Breast epithelium (tissue), 4 donors: Measurements from ENCODE around the gene LYRM9. TPM values are rescaled to one million over a fixed set of nuclear protein-coding genes. Genes with fewer than 3 reads are reported as not detected.
"Not testable (repeated sequence)": the region's sequence is repeated elsewhere in the genome, so short reads cannot be mapped to it uniquely, and the experiment has no call there.

ENCODE experiments used
- DNase-seq, 2 donors: peaks; one replicate each; pipeline ENCODE4 v3.0.0-alpha.2; 2019; ENCODE audit warnings: low spot score in 2 of 2
- H3K27ac ChIP-seq, 2 donors: fragments of 200-600 bp; sonication (generic) in 1 of 2; one replicate each; pipeline ENCODE4 v1.5.1; 2016 to 2019; ENCODE audit warnings: mild to moderate bottlenecking in 1 of 2
- H3K27me3 ChIP-seq, 2 donors: fragments of 200-600 bp; sonication (generic) in 1 of 2; one replicate each; pipeline versions ENCODE4 v1.5.1 to v1.6.0; 2017 to 2019; ENCODE audit warnings: control low read depth in 1 of 2, mild to moderate bottlenecking in 1 of 2
- H3K36me3 ChIP-seq: fragments of 200-600 bp; one replicate; pipeline ENCODE4 v1.5.1; 2019
- H3K4me1 ChIP-seq, 2 donors: fragments of 200-600 bp; sonication (generic); one replicate each; pipeline ENCODE4 v1.5.1; 2016 to 2019; ENCODE audit warnings: control low read depth in 1 of 2
- H3K4me3 ChIP-seq, 3 donors: fragments of 200-600 bp; sonication (generic); 1 replicate in 2 of 3; 2 replicates in 1 of 3; pipeline ENCODE4 v1.5.1; 2016 to 2019; ENCODE audit warnings: mild to moderate bottlenecking in 3 of 3, moderate library complexity in 2 of 3
- H3K9me3 ChIP-seq, 2 donors: fragments of 200-600 bp; sonication (generic) in 1 of 2; one replicate each; pipeline ENCODE4 v1.5.1; 2016 to 2019; ENCODE audit warnings: control low read depth in 1 of 2
- CTCF ChIP-seq, 3 donors: fragments of 450-650 bp; IDR thresholded peaks; one replicate each; pipeline ENCODE4 v1.5.1; 2016 to 2017; ENCODE audit warnings: antibody characterized with exemption in 3 of 3, mild to moderate bottlenecking in 3 of 3, moderate library complexity in 3 of 3
- POLR2A ChIP-seq: fragments of 450-650 bp; IDR thresholded peaks from one replicate; pipeline ENCODE4 v1.6.1; 2016; ENCODE audit warnings: antibody characterized with exemption, mild to moderate bottlenecking, moderate library complexity
- POLR2AphosphoS5 ChIP-seq, 3 donors: sonication (generic); formaldehyde crosslinking; IDR thresholded peaks; one replicate each; pipeline ENCODE4 v1.6.1; 2017; ENCODE audit warnings: antibody characterized with exemption in 3 of 3
- intact Hi-C: fragments of 100-400 bp; cut with DNase I; formaldehyde crosslinking; loops from one replicate; pipeline ENCODE4 v1.15.1; 2023; ENCODE audit warnings: low total_unique reads
- total RNA-seq, 3 donors: library from RNA; depleted of rRNA; stranded (reverse); fragments of >200 nt; gene quantifications; one replicate each; pipeline ENCODE4 v1.1.0, GENCODE V29; 2016

LYRM9 gene
- total RNA-seq, 3 donors from 2014 or later = 23.3 to 31.3 (median 31.2) TPM

DNA sequence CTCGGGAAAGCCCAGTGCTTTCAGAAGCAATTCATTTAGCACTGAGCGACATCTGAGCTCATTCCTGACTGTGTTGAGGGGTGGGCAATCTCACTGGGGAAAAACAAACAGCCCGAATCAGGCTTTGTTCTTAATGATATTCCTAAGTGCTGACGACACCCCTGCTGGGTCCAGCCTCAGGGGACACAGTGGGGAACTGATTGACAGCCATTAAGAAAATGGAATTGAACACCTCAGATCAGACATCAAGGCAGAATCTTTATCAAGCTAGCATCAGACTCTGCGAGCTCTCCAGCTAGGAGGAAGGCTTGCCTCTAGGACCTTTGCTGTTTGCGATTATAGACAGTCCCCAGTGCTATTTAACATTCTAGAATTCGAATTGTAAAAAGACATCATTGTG, 22.5 kb upstream of the LYRM9 start:
- TF ChIP-seq POLR2A (no peak), CTCF (IDR thresholded peaks at IDR 0.05) (no peak), POLR2AphosphoS5 (IDR thresholded peaks at IDR 0.05) (no peak)
- Histone ChIP-seq H3K4me1 (no peaks in the 10 kb centered on the region), H3K4me3 (no peak overlapping the region), H3K36me3 (no peaks in the 10 kb centered on the region), H3K9me3 (no peaks in the 10 kb centered on the region), H3K27me3 (no peaks in the 10 kb centered on the region), H3K27ac (no peak overlapping the region)
- DNase-seq = no peak
- intact Hi-C loops = no loop called here

DNA sequence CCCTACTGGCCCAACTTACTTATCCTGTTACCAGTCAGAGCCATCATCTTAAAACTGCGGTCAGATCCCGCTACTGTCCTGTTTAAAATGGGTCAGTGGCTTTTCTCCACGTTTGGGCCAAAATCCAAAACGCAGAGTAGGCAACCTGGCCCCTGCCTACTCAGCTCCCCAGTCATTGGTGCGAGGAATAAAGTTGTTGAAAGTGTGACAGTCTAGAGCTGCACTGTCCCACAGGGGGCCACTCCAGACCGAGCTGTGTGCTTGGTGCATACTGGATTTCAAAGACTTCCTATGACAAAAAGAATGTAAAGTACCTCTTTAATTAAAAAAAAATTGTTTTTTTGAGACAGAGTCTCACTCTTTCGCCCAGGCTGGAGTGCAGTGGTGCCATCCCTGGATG, 21.2 kb upstream of the LYRM9 start:
- H3K9me3 ChIP-seq = no peaks in the 10 kb centered on the region
- no peak overlapping the region for H3K27ac ChIP-seq
- no peaks in the 10 kb centered on the region for H3K4me1 ChIP-seq
- DNase-seq = no peak
- H3K4me3 ChIP-seq = no peak overlapping the region
- H3K27me3 ChIP-seq = no peaks in the 10 kb centered on the region
- no peaks in the 10 kb centered on the region for H3K36me3 ChIP-seq
- no peak for TF ChIP-seq POLR2AphosphoS5 (IDR thresholded peaks at IDR 0.05)
- TF ChIP-seq POLR2A = no peak
- no peak for TF ChIP-seq CTCF (IDR thresholded peaks at IDR 0.05)
- intact Hi-C loops = no loop called here

- H3K9me3 ChIP-seq = no peaks in the 10 kb centered on the region
- H3K27ac ChIP-seq = no peak overlapping the region
- intact Hi-C loops = no loop called here
- DNase-seq = no peak
- H3K27me3 ChIP-seq = no peaks in the 10 kb centered on the region
- no peak overlapping the region for H3K4me3 ChIP-seq
- H3K4me1 ChIP-seq = no peaks in the 10 kb centered on the region
- no peaks in the 10 kb centered on the region for H3K36me3 ChIP-seq
- TF ChIP-seq POLR2A (no peak), CTCF (IDR thresholded peaks at IDR 0.05) (no peak), POLR2AphosphoS5 (IDR thresholded peaks at IDR 0.05) (no peak)
These were observed 19.8 kb upstream of the LYRM9 start for GRCh38 chr17:27912964-27913363.

- H3K36me3 ChIP-seq, H3K4me1 ChIP-seq, H3K4me3 ChIP-seq, H3K27ac ChIP-seq, DNase-seq, H3K27me3 ChIP-seq, intact Hi-C loops, H3K9me3 ChIP-seq: not testable (repeated sequence)
These were observed 19.1 kb upstream of the LYRM9 start for GRCh38 chr17:27912299-27912698.

- H3K27me3 ChIP-seq = no peaks in the 10 kb centered on the region
- H3K4me3 ChIP-seq = no peak overlapping the region
- H3K4me1 ChIP-seq = no peaks in the 10 kb centered on the region
- H3K36me3 ChIP-seq = no peaks in the 10 kb centered on the region
- TF ChIP-seq POLR2A (no peak), POLR2AphosphoS5 (IDR thresholded peaks at IDR 0.05) (no peak), CTCF (IDR thresholded peaks at IDR 0.05) (no peak)
- H3K27ac ChIP-seq = no peak overlapping the region
- no peaks in the 10 kb centered on the region for H3K9me3 ChIP-seq
- no peak for DNase-seq
- intact Hi-C loops = no loop called here
These were observed 14.9 kb upstream of the LYRM9 start for GRCh38 chr17:27907976-27908558.

- no peak overlapping the region for H3K4me3 ChIP-seq
- H3K4me1 ChIP-seq = no peaks in the 10 kb centered on the region
- TF ChIP-seq POLR2AphosphoS5 (IDR thresholded peaks at IDR 0.05) (no peak), CTCF (IDR thresholded peaks at IDR 0.05) (no peak), POLR2A (no peak)
- H3K27me3 ChIP-seq = no peaks in the 10 kb centered on the region
- H3K36me3 ChIP-seq = no peaks in the 10 kb centered on the region
- no peak overlapping the region for H3K27ac ChIP-seq
- DNase-seq = no peak
- no peaks in the 10 kb centered on the region for H3K9me3 ChIP-seq
- intact Hi-C loops = no loop called here
These were observed 13.5 kb upstream of the LYRM9 start for GRCh38 chr17:27906623-27907022.
